PC-9 (cell line): ENCODE results near the gene METTL17.

Experiments
- EZH2 ChIP-seq: fragments of 200-600 bp; sonication (generic); IDR thresholded peaks from 2 replicates; pipeline ENCODE4 v1.8.0; 2017; ENCODE audit warnings: antibody characterized with exemption, low read depth
- TF ChIP-seq, protein P1 (sequence below): fragments of 200-600 bp; sonication (generic); conservative IDR thresholded peaks from 2 replicates; pipeline ENCODE4 v1.6.1; 2017; ENCODE audit warnings: mixed run types, antibody characterized with exemption, mild to moderate bottlenecking, moderate library complexity

- TF ChIP-seq, protein P1, sequence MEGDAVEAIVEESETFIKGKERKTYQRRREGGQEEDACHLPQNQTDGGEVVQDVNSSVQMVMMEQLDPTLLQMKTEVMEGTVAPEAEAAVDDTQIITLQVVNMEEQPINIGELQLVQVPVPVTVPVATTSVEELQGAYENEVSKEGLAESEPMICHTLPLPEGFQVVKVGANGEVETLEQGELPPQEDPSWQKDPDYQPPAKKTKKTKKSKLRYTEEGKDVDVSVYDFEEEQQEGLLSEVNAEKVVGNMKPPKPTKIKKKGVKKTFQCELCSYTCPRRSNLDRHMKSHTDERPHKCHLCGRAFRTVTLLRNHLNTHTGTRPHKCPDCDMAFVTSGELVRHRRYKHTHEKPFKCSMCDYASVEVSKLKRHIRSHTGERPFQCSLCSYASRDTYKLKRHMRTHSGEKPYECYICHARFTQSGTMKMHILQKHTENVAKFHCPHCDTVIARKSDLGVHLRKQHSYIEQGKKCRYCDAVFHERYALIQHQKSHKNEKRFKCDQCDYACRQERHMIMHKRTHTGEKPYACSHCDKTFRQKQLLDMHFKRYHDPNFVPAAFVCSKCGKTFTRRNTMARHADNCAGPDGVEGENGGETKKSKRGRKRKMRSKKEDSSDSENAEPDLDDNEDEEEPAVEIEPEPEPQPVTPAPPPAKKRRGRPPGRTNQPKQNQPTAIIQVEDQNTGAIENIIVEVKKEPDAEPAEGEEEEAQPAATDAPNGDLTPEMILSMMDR: no peak
- no peak for TF ChIP-seq EZH2
Measured at GRCh38 chr14:20976291-20976690, 13.5 kb upstream of the METTL17 start.
